ENCODE measurements around the gene ZNF519. TPM values are rescaled to one million over a fixed set of nuclear protein-coding genes. Genes with fewer than 3 reads are reported as not detected.
"Not testable (repeated sequence)": the region's sequence is repeated elsewhere in the genome, so short reads cannot be mapped to it uniquely, and the experiment has no call there.

ZNF519 gene
- total and polyA plus RNA-seq, 2 donors (not counting 1 experiment from before 2014, with no cell fraction given), result 2.0 to 2.8 TPM

- not testable (repeated sequence) for H2AFZ ChIP-seq (ENCODE audit: low read length); H3K4me2 ChIP-seq (ENCODE audit: extremely low read depth, insufficient read depth, low read length); H3K79me2 ChIP-seq (ENCODE audit: control insufficient read depth, insufficient read depth, low read length); H3K27ac ChIP-seq (ENCODE audit: insufficient read depth, low read length); H4K20me1 ChIP-seq (ENCODE audit: control insufficient read depth, extremely low read depth, insufficient read depth, low read length); H3K9me3 ChIP-seq (ENCODE audit: control insufficient read depth, insufficient read depth, low read depth, low read length); DNase-seq (ENCODE audit: low read depth in 2 of 2); H3K4me3 ChIP-seq (replicated peaks in 1 of 4; ENCODE audit: control extremely low read depth in 1 of 4, insufficient read depth in 1 of 4, low read depth in 3 of 4, low read length in 4 of 4); H3K27me3 ChIP-seq (ENCODE audit: control insufficient read depth, insufficient read depth, low read length); H3K9ac ChIP-seq (ENCODE audit: insufficient read depth, low read length); H3K4me1 ChIP-seq (ENCODE audit: control insufficient read depth, extremely low read depth, insufficient read depth, low read length); H3K36me3 ChIP-seq (ENCODE audit: control insufficient read depth, insufficient read depth, low read length)
These were observed 38.3 kb upstream of the ZNF519 start for GRCh38 chr18:14170367-14171036.

DNA sequence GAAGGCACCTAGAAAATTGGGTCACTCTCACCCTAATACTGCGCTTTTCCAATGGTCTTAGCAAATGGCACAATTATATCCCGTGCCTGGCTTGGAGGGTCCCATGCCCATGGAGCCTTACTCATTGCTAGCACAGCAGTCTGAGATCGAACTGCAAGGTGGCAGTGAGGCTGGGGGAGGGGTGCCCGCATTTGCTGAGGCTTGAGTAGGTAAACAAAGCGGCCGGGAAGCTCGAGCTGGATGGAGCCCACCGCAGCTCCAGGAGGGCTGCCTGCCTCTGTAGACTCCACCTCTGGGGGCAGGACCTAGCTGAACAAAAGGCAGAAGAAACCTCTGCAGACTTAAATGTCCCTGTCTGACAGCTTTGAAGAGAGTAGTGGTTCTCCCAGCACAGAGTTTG lies 30.7 kb upstream of the ZNF519 start:
- H3K4me3 ChIP-seq (replicated peaks in 1 of 4; ENCODE audit: control extremely low read depth in 1 of 4, insufficient read depth in 1 of 4, low read depth in 3 of 4, low read length in 4 of 4); H3K27ac ChIP-seq (ENCODE audit: insufficient read depth, low read length); H3K4me2 ChIP-seq (ENCODE audit: extremely low read depth, insufficient read depth, low read length); H3K9me3 ChIP-seq (ENCODE audit: control insufficient read depth, insufficient read depth, low read depth, low read length); H4K20me1 ChIP-seq (ENCODE audit: control insufficient read depth, extremely low read depth, insufficient read depth, low read length); H3K27me3 ChIP-seq (ENCODE audit: control insufficient read depth, insufficient read depth, low read length); H3K9ac ChIP-seq (ENCODE audit: insufficient read depth, low read length); H3K79me2 ChIP-seq (ENCODE audit: control insufficient read depth, insufficient read depth, low read length); DNase-seq (ENCODE audit: low read depth in 2 of 2); H3K4me1 ChIP-seq (ENCODE audit: control insufficient read depth, extremely low read depth, insufficient read depth, low read length); H2AFZ ChIP-seq (ENCODE audit: low read length); H3K36me3 ChIP-seq (ENCODE audit: control insufficient read depth, insufficient read depth, low read length): not testable (repeated sequence)

GRCh38 chr18:14151564-14152113 lies 19.4 kb upstream of the ZNF519 start:
- not testable (repeated sequence) for H3K4me3 ChIP-seq (replicated peaks in 1 of 4; ENCODE audit: control extremely low read depth in 1 of 4, insufficient read depth in 1 of 4, low read depth in 3 of 4, low read length in 4 of 4); DNase-seq (ENCODE audit: low read depth in 2 of 2); H3K9me3 ChIP-seq (ENCODE audit: control insufficient read depth, insufficient read depth, low read depth, low read length); H4K20me1 ChIP-seq (ENCODE audit: control insufficient read depth, extremely low read depth, insufficient read depth, low read length); H3K9ac ChIP-seq (ENCODE audit: insufficient read depth, low read length); H3K27me3 ChIP-seq (ENCODE audit: control insufficient read depth, insufficient read depth, low read length); H3K36me3 ChIP-seq (ENCODE audit: control insufficient read depth, insufficient read depth, low read length); H3K4me2 ChIP-seq (ENCODE audit: extremely low read depth, insufficient read depth, low read length); H2AFZ ChIP-seq (ENCODE audit: low read length); H3K4me1 ChIP-seq (ENCODE audit: control insufficient read depth, extremely low read depth, insufficient read depth, low read length); H3K79me2 ChIP-seq (ENCODE audit: control insufficient read depth, insufficient read depth, low read length); H3K27ac ChIP-seq (ENCODE audit: insufficient read depth, low read length)

DNA sequence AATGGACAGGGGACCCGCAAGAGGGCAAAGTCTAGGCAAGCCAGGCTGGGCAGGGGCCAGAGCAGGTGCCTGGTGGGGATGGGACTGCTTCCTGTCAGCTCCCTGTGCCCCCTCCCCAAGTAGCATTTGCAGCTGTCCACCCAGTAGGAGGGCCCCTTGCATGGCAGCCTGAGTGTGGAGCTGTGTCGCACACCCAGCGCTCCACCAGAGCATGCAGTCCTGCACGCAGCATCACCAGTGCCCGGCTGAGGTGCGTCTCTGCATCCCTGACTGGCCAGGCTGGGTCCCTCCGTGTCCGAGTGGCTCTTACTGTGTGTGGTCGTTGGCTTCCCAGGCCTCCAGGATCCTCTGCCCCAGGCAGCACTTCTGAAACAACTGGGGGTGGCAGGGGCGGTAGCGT lies 18.5 kb upstream of the ZNF519 start:
- H3K4me1 ChIP-seq (ENCODE audit: control insufficient read depth, extremely low read depth, insufficient read depth, low read length); H3K79me2 ChIP-seq (ENCODE audit: control insufficient read depth, insufficient read depth, low read length); H3K4me2 ChIP-seq (ENCODE audit: extremely low read depth, insufficient read depth, low read length); H3K4me3 ChIP-seq (replicated peaks in 1 of 4; ENCODE audit: control extremely low read depth in 1 of 4, insufficient read depth in 1 of 4, low read depth in 3 of 4, low read length in 4 of 4); H3K9ac ChIP-seq (ENCODE audit: insufficient read depth, low read length); H3K27me3 ChIP-seq (ENCODE audit: control insufficient read depth, insufficient read depth, low read length); H3K27ac ChIP-seq (ENCODE audit: insufficient read depth, low read length); H3K36me3 ChIP-seq (ENCODE audit: control insufficient read depth, insufficient read depth, low read length); H4K20me1 ChIP-seq (ENCODE audit: control insufficient read depth, extremely low read depth, insufficient read depth, low read length); H2AFZ ChIP-seq (ENCODE audit: low read length); DNase-seq (ENCODE audit: low read depth in 2 of 2); H3K9me3 ChIP-seq (ENCODE audit: control insufficient read depth, insufficient read depth, low read depth, low read length): not testable (repeated sequence)

DNA sequence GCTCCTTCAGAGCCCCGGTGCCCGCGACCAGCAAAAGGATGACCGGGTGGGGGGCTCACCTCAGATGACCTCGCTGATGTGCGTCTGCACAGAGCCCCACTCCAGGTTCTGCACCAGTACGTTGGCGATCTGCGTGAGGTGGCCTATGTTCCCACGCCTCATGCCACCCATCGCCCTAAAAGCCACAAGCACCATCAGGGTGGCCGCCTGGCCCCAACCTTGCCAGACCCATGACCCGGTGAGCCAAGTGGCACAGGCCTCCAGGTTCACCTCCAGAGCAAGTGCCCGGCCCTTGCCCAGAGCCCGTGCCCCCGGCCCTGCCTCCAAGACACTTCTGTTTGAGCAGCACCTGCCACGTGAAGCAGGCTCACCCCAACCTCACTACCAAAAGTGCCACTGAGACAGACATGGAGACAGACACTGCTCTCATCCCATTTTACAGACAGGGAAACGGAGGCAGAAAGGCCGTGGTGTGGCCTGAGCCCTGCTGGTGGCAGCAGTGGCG lies 17.7 kb upstream of the ZNF519 start:
- H3K9ac ChIP-seq (ENCODE audit: insufficient read depth, low read length); H4K20me1 ChIP-seq (ENCODE audit: control insufficient read depth, extremely low read depth, insufficient read depth, low read length); DNase-seq (ENCODE audit: low read depth in 2 of 2); H3K27ac ChIP-seq (ENCODE audit: insufficient read depth, low read length); H3K27me3 ChIP-seq (ENCODE audit: control insufficient read depth, insufficient read depth, low read length); H3K4me3 ChIP-seq (replicated peaks in 1 of 4; ENCODE audit: control extremely low read depth in 1 of 4, insufficient read depth in 1 of 4, low read depth in 3 of 4, low read length in 4 of 4); H2AFZ ChIP-seq (ENCODE audit: low read length); H3K4me2 ChIP-seq (ENCODE audit: extremely low read depth, insufficient read depth, low read length); H3K4me1 ChIP-seq (ENCODE audit: control insufficient read depth, extremely low read depth, insufficient read depth, low read length); H3K9me3 ChIP-seq (ENCODE audit: control insufficient read depth, insufficient read depth, low read depth, low read length); H3K79me2 ChIP-seq (ENCODE audit: control insufficient read depth, insufficient read depth, low read length); H3K36me3 ChIP-seq (ENCODE audit: control insufficient read depth, insufficient read depth, low read length): not testable (repeated sequence)

DNA sequence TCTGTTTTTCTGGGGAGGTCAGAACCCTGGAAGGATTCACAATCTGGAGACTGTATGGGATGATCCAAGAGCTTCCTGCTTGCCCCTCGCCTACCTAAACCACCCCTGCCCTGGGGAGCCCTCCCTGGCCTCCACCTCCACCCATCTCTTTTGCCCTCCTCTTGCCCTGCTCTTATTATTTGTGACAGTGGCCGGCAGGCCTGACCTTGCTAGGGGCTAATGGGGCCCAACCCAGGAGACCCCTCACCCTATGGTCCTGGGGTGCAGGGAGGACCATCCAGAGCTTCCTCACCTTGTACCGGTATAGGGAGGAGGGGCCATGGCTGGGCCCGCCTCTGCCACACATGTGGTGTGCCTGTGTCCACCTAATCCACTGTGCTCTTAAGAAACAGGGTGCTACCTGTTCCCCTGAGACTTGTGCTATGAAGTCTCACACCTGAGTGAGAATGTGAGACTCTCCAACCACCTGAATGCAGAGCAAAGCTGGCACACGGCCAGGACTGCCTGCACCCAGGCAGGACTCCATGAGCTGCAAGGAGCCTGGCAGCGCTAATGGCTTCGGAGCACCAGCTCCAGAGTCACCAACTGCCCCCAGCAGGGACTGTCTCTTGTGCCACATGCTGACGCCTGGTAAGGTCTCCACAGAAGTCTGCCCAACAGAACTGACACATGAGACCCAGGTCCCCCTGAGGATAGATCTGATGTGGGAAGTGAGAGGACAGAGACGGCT lies 17.1 kb upstream of the ZNF519 start:
- not testable (repeated sequence) for H3K27me3 ChIP-seq (ENCODE audit: control insufficient read depth, insufficient read depth, low read length); DNase-seq (ENCODE audit: low read depth in 2 of 2); H3K9ac ChIP-seq (ENCODE audit: insufficient read depth, low read length); H3K4me3 ChIP-seq (replicated peaks in 1 of 4; ENCODE audit: control extremely low read depth in 1 of 4, insufficient read depth in 1 of 4, low read depth in 3 of 4, low read length in 4 of 4); H3K4me1 ChIP-seq (ENCODE audit: control insufficient read depth, extremely low read depth, insufficient read depth, low read length); H4K20me1 ChIP-seq (ENCODE audit: control insufficient read depth, extremely low read depth, insufficient read depth, low read length); H3K9me3 ChIP-seq (ENCODE audit: control insufficient read depth, insufficient read depth, low read depth, low read length); H3K36me3 ChIP-seq (ENCODE audit: control insufficient read depth, insufficient read depth, low read length); H2AFZ ChIP-seq (ENCODE audit: low read length); H3K27ac ChIP-seq (ENCODE audit: insufficient read depth, low read length); H3K79me2 ChIP-seq (ENCODE audit: control insufficient read depth, insufficient read depth, low read length); H3K4me2 ChIP-seq (ENCODE audit: extremely low read depth, insufficient read depth, low read length)
